Prostate gland (tissue), 2 donors: Measurements from ENCODE around the gene CCT7. TPM values are rescaled to one million over a fixed set of nuclear protein-coding genes. Genes with fewer than 3 reads are reported as not detected.

Experiments
- DNase-seq: peaks from one replicate; pipeline ENCODE4 v3.0.0-alpha.2; 2019; ENCODE audit warnings: low spot score
- H3K27ac ChIP-seq, 2 donors: fragments of 200-600 bp; sonication (generic); 2 replicates each; pipeline ENCODE4 v1.5.1; 2017 to 2019
- H3K27me3 ChIP-seq: fragments of 200-600 bp; sonication (generic); replicated peaks from 2 replicates; pipeline ENCODE4 v1.5.1; 2019; ENCODE audit not compliant: insufficient read depth
- H3K36me3 ChIP-seq, 2 donors: fragments of 200-600 bp; sonication (generic); 1 replicate in 1 of 2; 2 replicates in 1 of 2; pipeline versions ENCODE4 v1.5.1 to v1.8.1; 2017 to 2019
- H3K4me1 ChIP-seq: fragments of 200-600 bp; sonication (generic); replicated peaks from 2 replicates; pipeline ENCODE4 v1.5.1; 2019
- H3K4me3 ChIP-seq, 2 donors: fragments of 200-600 bp; sonication (generic); 2 replicates each; pipeline ENCODE4 v1.5.1; 2017 to 2019
- H3K9me3 ChIP-seq: fragments of 200-600 bp; sonication (generic); 2 replicates; pipeline ENCODE4 v1.5.1; 2017
- CTCF ChIP-seq, 4 experiments: fragments of 200-600 bp in 2 of 4; fragments of 450-650 bp in 2 of 4; sonication (generic) in 2 of 4; IDR thresholded peaks; 1 replicate in 3 of 4; 2 replicates in 1 of 4; pipeline ENCODE4 v1.5.1; 2016 to 2019; ENCODE audit warnings: antibody characterized with exemption in 4 of 4, mild to moderate bottlenecking in 2 of 4, moderate library complexity in 2 of 4
- POLR2A ChIP-seq: fragments of 450-650 bp; IDR thresholded peaks from one replicate; pipeline ENCODE4 v1.6.1; 2016; ENCODE audit warnings: antibody characterized with exemption, mild to moderate bottlenecking
- POLR2AphosphoS5 ChIP-seq: sonication (generic); formaldehyde crosslinking; IDR thresholded peaks from one replicate; pipeline ENCODE4 v1.6.1; 2017; ENCODE audit warnings: antibody characterized with exemption
- WGBS: methylation state at CpG from one replicate; pipeline ENCODE4 v1.1.5; 2018; 5-methylcytosine and 5-hydroxymethylcytosine counted together
- intact Hi-C: fragments of 100-400 bp; cut with DNase I; formaldehyde crosslinking; loops from one replicate; pipeline ENCODE4 v1.14.2; 2022
- total RNA-seq, 2 donors: library from RNA; depleted of rRNA; stranded (reverse); fragments of >200 nt; gene quantifications; one replicate each; pipeline ENCODE4 v1.1.0, GENCODE V29; 2016

Gene CCT7
- total RNA-seq, 2 donors from 2014 or later = 206 to 242 TPM

GRCh38 chr2:73232403-73233153, 1.5 kb upstream of the CCT7 start:
- no peak for DNase-seq
- intact Hi-C loops = loop anchor here (5.0 kb wide), 1 partner anchor 155 kb away; the partner anchor contains the start of gene ALMS1

GRCh38 chr2:73233154-73233931, 765 bp upstream of the CCT7 start, which contains the start of gene PRADC1:
PRADC1 (minus strand) TSS chr2:73233239; CDS start chr2:73233160, 79 bp downstream.
- intact Hi-C loops = loop anchor here (5.0 kb wide), 1 partner anchor 154 kb away; the partner anchor contains the start of gene ALMS1
- H3K36me3 ChIP-seq = no peaks in the 10 kb centered on the region
- under 1% methylated on average over 66 of the region's 67 CpGs for WGBS

More at GRCh38 chr2:73232403-73233153, 1.5 kb upstream of the CCT7 start:
- H3K9me3 ChIP-seq = no peaks in the 10 kb centered on the region
- no peaks in the 10 kb centered on the region for H3K27me3 ChIP-seq
- 2% methylated on average over 25 of the region's 37 CpGs for WGBS
- H3K27ac ChIP-seq = peak overlapping the region; percentile 38 to 44
- H3K4me3 ChIP-seq = peak overlapping the region; percentile 60 to 77
- no peaks in the 10 kb centered on the region for H3K36me3 ChIP-seq
- peaks cover under 1% of the 10 kb centered on the region for H3K4me1 ChIP-seq
- TF ChIP-seq POLR2A (no peak), POLR2AphosphoS5 (no peak), CTCF (IDR thresholded peaks at IDR 0.05) (no peak)

GRCh38 chr2:73235315-73236028, 1.4 kb downstream of the CCT7 start:
- 65% methylated on average over 11 of the region's 11 CpGs for WGBS
- H3K27ac ChIP-seq = no peak overlapping the region
- TF ChIP-seq CTCF (IDR thresholded peaks at IDR 0.05) = no peak
- no peaks in the 10 kb centered on the region for H3K9me3 ChIP-seq
- peaks cover 6% of the 10 kb centered on the region for H3K4me1 ChIP-seq
- intact Hi-C loops = no loop called here
- no peaks in the 10 kb centered on the region for H3K36me3 ChIP-seq
- H3K4me3 ChIP-seq = peak overlapping the region; percentile 60 to 77
- no peak for DNase-seq
- H3K27me3 ChIP-seq = no peaks in the 10 kb centered on the region

More at GRCh38 chr2:73233154-73233931, 765 bp upstream of the CCT7 start, which contains the start of gene PRADC1:
- Histone ChIP-seq H3K4me1 (peaks cover 6% of the 10 kb centered on the region), H3K9me3 (no peaks in the 10 kb centered on the region), H3K27ac (peak within 1 kb of the TSS; percentile 85 to 92), H3K4me3 (peak within 1 kb of the TSS; percentile 60 to 77), H3K27me3 (no peaks in the 10 kb centered on the region)
- TF ChIP-seq POLR2AphosphoS5 = peak; percentile 93
- TF ChIP-seq CTCF (IDR thresholded peaks at IDR 0.05) = no peak
- TF ChIP-seq POLR2A = peak; percentile 31
- peak; percentile 100 for DNase-seq

- Histone ChIP-seq H3K27ac (no peak overlapping the region), H3K9me3 (no peaks in the 10 kb centered on the region), H3K4me1 (peaks cover 6% of the 10 kb centered on the region), H3K27me3 (no peaks in the 10 kb centered on the region), H3K36me3 (no peaks in the 10 kb centered on the region), H3K4me3 (no peak overlapping the region)
- WGBS = 53% methylated on average over 1 of the region's 1 CpG
- TF ChIP-seq POLR2A = no peak
- no peak for DNase-seq
- intact Hi-C loops = no loop called here
Observed at GRCh38 chr2:73237168-73237567, 3.1 kb downstream of the CCT7 start.

- no peaks in the 10 kb centered on the region for H3K36me3 ChIP-seq
- intact Hi-C loops = no loop called here
- WGBS = 72% methylated on average over 3 of the region's 3 CpGs
- H3K4me1 ChIP-seq = peaks cover 6% of the 10 kb centered on the region
- H3K9me3 ChIP-seq = no peaks in the 10 kb centered on the region
- no peak overlapping the region for H3K27ac ChIP-seq
- DNase-seq = no peak
- no peaks in the 10 kb centered on the region for H3K27me3 ChIP-seq
- H3K4me3 ChIP-seq = no peak overlapping the region
- no peak for TF ChIP-seq CTCF (IDR thresholded peaks at IDR 0.05)
- TF ChIP-seq POLR2A = no peak
- TF ChIP-seq POLR2AphosphoS5 = no peak
Observed at GRCh38 chr2:73238149-73238548, 4.0 kb downstream of the CCT7 start.
